ENCODE data around the gene POGK.

POGK gene

GRCh38 chr1:166905900-166906299 lies 66.6 kb downstream of the POGK start:
- DNase-seq, result no peak

Data from DMS153 (cell line).